UCSD-AML1 (cell line): ENCODE results near the gene DBNDD1.
"Not testable (repeated sequence)": the region's sequence is repeated elsewhere in the genome, so short reads cannot be mapped to it uniquely, and the experiment has no call there.

Source experiments
- DNase-seq: peaks from one replicate; lab custom pipeline; 2025; ENCODE audit not compliant: unreplicated experiment; lab: John Stamatoyannopoulos, UW

DBNDD1 gene

DNA sequence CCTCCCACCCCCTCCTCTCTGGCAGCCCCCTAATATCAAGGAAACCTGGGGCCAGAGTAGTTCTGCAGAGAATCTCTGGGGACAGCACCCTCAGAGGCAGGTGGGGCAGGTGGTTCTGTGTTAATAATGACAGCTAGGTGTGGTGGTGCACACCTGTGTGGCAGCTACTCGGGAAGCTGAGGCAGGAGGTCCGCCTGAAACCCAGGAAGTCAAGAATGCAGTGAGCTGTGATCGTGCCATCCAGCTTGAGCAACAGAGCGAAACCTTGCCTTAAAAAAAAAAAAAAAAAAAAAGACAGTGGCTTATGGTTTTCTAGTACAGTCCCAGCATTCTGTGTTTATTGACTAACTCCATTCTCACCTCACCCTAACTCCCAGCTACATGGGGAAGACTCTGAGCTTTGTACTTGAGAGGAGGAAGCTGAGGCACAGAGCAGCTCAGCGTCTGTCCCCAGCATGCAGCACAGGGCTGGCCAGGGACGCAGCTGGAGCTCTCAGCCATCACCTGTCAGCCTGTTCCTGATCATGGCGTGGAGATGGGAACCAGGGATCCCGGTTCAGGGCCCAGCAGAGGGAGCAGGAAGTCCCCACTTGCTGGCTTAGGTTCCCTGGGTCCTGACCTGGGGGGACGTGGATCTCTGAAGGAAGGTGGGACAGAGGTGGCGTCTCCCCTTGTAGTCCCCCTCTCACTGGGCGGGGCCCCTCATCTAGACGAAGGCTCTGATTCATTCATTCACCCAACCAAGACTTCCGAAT, 6.1 kb downstream of the DBNDD1 start:
- DNase-seq = no peak

DNA sequence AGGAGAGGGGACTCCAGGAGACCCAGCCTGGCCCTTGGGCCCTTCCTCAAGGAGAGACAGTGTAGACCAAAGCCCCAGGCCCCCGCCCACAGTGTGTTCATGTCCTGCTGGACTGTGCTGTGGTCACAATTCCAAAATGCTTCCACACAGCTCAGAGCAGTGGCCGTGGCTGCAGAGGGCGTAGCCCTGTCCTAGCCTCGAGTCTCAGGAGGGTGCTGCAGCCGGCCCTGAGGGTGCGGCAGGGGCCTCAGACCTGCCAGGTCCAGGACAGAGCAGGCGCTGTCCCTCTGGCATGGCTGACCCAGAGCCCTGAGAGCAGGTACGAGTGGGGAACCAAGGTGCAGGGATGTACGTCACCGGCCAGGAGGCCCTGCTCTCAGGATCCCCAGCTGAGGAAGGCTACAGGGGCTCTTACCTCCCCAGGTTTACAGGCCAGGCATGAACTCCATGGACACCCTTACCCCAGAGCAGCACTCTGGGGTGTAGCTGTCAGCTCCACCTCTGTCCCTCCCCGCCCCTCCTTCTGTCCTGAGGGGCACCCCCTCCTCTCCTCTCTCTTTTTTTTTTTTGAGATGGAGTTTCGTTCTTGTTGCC, 7.3 kb downstream of the DBNDD1 start:
- no peak for DNase-seq

DNA sequence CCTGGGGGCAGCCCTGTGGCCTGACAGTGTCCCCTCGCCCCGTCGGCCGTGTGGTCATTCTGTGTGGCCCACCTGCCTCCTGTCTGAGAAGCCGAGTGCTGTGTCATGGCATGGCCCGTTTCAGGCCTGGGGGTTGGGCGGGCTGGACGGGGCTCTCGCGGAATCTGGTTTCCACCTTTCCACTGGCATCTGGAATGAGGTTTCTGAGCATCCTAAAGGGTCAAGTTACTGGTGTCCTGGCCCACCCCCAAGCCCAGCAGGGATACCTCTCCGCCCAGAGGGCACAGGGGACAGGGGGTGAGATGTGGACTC, 7.8 kb downstream of the DBNDD1 start:
- DNase-seq = no peak

DNA sequence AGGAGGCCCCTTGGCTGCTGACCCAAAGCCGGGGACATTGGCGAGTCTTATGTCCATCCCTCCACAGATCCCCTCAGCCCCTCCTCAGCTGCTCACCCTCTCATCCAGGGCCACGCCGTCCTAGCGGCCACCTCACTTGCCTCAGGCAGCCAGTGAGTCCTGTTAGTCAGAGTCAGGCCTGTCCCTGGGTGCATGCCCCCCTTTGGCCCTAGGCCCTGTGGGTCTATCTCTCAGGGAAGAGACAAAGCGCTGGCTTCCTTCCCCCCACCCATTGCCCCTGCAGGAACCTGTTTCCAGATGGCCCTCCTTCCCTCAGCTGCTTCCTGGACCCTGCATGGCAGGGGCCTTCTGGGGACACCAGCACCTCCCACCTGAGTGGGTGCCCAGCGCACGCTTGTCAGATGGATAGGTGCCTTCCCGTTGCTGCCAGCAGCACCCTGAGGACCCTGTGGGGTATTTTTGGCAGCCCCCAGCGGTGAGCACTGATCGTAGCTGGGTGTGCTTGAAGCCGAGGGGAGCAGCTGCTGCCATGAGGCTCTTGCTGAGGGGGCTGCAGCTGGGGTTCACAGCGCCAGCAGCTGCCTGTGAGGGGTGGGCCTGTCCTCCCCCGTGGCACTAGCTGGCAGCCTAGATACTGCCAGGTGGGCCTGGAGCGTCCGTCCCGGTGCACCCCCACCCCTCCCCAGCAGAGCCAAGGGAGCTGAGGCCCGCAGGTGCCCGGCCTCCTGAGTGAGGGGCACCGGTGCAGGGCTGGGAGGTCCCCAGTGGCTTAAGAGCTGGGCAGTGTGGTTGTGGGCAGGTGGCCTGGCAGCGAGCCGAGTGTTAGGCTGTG, 8.4 kb downstream of the DBNDD1 start:
- DNase-seq = no peak

DNA sequence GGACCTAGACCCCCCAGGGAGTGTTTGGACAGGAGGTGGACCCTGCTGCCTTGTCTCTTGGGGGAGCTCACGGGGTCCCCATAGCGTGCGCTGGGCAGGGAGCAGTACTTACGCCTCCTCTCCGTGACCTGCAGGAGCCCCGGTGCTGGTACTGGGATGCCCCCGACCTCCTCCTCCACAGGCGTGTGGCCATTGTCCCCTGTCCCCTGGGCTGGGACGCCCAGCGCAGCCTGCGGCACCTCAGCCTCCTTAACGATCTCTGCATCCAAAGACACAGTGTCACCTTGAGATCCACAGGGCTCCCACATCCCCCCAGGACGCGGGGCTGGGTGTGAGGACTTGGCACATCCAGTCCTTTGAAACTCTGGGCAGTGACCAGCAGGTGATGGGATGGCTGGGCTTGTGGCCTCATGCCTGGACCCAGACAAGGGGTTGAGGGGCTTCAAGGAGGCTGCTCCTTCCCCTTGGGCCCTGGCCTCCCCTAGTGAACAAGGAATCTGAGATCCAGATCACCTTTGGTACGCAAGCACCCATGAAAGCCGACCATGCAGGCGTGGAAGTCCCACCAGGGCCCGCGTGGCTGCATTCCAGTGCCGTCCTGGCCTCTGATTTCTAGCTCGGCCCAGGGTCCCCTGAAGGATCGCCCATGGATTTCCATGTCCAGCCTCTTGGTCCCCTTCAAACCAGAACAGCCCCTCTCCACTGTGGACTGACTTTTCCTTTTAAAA, 9.9 kb downstream of the DBNDD1 start:
- no peak for DNase-seq

DNA sequence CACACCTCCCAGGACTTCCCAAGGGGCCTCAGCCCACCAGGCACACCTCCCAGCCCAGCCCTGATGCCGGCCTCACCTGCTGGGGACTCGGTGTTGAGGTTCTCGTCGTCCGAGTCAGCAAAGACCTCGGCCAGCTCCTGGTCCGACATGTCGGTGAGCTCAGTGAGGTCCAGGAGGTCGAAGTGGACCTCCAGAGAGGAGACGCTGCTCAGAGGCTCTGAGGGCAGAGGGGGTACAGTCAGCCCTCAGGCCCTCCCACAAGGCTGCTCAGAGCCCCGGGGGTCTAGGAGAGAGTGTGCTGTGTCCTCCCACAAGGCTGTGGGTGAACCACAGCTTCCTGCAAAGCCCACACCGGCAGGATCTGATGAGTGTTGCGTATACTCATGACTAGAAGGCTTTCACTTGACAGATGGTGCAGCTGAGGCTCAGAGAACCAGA, 10.5 kb downstream of the DBNDD1 start:
- DNase-seq = peak; percentile 75

DNA sequence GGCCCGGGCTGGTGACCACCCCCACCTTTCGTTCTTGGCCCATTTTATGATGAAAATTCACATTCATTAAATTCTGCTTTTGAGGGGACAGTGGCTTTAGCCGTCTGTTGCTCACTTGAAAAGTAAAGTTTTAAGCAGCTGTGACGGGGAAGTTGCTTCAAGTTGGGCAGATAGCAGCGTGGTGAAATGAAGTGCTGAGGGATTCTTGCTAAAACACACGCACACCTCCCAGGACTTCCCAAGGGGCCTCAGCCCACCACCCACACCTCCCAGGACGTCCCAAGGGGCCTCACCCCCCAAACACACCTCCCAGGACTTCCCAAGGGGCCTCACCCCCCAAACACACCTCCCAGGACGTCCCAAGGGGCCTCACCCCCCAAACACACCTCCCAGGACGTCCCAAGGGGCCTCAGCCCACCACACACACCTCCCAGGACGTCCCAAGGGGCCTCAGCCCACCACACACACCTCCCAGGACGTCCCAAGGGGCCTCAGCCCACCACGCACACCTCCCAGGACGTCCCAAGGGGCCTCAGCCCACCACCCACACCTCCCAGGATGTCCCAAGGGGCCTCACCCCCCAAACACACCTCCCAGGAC, 11.5 kb downstream of the DBNDD1 start:
- not testable (repeated sequence) for DNase-seq

DNA sequence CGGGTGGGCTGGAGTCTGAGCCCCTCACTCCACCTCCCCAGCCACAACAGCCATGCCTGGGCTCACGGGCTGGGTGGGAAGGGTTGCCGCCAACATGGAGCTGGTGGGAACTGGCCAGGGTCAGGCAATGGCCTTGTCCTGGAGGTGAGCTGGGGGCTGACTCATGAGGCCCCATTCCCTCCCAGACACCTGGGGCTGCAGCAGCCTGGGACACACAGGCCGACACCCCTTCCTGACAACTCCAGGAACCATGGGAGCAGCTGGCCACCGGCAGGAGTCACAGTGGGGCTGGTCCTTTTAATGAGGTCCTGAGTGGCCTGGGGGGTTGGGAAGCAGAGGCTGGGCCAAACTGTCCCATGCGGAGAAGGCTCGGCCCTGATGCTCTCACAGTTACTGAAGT, 12.2 kb downstream of the DBNDD1 start:
- no peak for DNase-seq

DNA sequence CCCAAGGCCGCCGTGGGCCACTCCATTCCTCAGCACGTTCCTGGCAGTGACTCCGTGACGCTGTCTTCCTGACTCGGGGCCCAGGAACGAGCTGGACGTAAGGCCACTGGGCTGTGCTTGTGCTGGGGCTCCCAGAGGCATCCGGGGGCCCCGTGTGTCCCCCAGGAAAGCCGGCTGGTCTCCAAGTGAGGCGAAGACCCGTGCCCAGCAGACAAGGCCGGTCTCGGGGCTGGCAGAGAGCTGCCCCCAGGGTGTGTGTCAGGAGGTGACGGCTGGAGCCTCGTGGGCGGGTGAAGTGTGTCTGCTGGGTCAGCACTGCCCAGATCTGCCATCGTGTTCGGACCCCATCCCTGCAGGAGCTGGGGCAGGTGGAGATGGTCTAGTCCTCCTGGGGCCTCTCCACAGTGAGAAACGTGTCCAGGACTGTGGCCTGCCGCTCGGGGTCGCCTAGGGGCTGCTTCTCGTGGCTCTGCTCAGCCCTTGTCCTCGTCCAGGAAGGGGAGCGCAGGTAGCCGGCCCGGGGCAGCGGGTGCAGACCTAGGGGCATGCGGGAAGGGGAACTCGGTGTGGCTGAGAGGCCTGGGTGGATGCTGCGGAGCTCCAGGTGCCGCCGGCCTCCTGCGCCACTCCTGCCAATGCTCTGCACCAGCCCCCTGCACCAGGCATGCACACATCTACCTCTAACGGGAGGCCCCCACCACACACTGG, 13.1 kb downstream of the DBNDD1 start:
- no peak for DNase-seq

DNA sequence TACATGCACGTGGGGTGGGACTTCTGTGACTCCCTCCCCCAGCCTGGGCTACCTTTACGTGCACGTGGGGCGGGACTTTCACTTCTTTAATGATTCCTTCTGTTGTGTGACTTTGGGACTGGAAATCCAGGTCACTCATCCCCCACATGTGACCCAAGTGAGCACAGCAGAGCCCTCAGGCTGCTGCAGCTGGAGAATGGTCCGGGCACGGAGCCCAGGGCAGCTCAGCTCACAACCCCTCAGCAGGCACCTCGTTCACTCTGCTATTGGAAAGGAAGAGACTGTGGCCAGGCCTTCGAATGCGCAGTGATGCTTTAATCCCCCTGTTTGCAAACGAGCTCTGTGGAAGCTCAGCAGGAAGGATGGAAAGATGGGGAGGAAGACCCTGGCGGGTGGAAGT, 14.7 kb downstream of the DBNDD1 start:
- no peak for DNase-seq

DNA sequence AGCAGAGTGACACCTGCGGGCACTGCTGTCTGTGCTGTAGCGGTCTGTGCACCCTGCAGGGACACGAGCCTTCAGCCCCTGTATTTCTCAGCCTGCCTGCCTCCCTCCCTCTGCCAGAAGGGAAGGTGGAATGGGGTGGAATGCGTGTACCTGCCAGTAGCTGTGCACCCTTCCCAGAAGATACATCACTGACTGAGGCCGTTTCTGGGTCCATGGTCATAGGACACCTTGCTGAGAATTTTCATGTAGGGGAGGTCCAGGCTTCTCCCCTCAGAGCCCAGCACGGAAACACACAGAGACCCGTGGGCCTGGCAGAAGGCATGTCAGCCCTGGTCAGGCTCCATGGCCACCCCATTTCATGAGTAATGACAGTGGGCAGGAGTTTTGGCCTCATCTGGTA, 16.5 kb downstream of the DBNDD1 start:
- DNase-seq = no peak

DNA sequence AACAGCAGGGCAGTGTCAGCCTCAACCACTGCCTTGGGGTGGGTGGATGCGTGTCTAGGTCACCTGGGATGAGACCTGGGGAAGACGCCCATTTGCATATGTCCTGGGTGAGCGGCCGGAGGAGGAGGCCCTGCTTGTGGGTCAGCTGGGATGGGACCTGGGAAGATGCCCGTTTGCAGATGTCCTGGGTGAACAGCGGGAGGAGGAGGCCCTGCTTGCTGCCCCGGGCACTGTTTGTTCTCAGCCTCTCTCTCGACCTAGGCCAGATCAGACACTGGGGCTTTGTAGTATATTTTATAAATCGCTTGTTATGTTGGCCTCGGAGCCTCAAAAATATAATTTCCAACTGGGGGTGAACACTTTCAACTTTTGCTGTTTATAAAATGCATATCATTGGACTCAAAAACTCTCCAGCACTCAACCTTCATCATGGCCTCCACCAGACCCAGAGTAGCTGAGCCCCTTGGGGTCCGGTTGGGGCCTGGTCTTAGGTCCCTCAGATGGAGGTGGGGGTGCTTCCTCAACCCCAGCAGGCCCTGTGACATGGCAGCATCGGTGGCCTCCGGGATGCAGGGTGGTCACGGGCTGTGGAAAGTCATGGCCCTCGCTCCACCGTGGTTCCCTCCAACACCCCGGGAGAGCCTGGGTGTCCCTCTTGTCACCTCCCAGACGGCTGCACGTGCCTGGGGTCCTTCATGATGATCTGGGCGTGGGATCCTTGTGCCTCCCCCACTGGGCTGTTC, 17.3 kb downstream of the DBNDD1 start:
- DNase-seq = no peak

DNA sequence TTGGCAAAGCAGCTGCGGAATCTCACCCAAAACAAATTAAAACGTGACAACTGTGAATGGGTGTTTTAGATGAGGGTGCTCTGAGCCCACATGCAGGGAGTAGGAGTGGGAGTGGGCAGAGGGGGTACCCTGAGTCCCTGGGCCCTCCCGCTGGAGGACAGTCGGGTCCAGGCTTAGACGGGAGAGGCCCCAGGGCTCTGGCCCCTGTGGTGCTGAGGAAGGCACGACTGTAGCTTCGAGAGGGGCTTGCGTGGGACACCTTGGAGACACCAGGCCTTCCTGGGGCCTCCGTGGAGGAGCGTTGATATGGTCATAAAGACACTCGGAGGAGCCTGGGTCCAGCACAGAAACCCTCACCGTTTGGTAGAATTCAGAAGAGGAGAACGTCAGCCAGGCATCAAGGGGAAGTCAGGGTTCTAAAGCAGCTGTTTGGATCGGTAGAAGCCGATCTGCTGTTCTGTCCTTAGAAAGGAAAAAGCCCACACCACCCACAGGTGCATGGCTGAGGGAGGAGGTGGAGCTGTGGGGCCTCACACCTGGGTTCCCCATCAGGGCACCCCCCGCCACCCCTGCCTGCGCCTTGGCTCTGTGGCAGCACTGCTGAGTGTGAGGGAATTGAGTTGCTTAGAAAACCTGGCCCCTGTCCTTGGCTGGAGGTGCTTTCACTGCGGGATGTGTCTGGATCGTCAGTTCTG, 18.4 kb downstream of the DBNDD1 start:
- no peak for DNase-seq

DNA sequence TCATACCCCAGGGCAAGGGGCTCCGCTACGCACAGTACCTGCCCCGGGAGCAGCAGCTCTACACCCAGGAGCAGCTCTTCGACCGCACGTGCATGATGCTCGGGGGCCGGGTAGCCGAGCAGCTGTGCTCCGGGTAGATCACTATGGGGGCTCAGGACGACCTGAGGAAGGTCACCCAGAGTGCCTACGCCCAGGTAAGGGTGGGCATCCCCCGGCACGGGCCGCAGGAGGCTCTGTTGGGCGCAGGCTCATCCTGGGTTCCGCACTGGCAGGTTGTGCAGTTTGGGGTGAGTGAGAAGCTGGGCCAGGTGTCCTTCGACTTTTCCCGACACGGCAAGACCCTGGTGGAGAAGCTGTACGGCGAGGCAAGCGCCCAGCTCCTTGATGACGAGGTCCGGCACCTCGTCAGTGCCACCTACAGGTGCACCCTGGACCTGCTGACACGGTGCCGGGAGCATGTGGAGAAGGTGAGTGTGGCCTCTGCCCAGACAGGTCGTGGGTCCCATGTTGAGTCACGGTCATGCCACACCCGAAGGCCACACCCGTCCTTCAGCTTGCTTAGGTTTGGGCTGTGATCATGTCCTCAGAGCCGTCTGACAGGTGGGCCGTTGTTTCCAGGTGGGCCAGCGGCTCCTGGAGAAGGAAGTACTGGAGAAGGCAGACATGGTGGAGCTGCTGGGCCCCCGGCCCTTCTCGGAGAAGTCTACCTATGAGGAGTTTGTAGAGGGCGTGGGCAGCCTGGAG, 19.3 kb downstream of the DBNDD1 start:
- DNase-seq = no peak

DNA sequence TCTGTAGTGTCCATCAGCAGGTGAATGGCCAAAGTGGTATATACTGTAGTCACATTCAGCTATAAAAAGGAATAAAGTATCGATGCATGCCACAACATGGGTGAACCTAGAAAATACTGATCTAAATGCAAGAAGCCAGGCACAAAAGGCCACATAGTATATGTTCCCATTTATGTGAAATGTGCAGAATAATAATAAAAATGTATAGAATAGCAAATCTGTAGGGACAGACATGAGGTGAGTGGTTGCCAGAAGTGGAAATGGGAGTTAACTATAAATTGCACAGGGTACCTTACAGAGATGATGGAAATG, 23.1 kb downstream of the DBNDD1 start:
- no peak for DNase-seq

DNA sequence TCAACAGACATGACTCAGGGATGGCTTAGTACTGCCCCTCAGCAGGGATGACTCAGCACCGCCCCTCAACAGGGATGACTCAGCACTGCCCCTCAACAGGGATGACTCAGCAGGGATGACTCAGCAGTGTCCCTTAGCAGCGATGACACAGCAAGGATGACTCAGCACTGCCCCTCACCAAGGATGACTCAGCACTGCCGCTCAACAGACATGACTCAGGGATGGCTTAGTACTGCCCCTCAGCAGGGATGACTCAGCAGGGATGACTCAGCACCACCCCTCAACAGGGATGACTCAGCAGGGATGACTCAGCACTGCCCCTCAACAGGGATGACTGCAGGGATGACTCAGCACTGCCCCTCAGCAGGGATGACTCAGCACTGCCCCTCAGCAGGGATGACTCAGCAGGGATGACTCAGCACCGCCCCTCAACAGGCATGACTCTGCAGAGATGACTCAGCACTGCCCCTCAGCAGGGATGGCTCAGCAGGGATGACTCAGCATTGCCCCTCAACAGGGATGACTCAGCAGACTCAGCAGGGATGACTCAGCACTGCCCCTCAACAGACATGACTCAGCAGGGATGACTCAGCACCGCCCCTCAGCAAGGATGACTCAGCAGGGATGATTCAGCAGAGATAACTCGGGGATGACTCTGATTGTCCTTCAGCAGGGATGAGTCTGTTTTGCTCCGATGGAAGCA, 23.6 kb downstream of the DBNDD1 start:
- DNase-seq = peak; percentile 68

DNA sequence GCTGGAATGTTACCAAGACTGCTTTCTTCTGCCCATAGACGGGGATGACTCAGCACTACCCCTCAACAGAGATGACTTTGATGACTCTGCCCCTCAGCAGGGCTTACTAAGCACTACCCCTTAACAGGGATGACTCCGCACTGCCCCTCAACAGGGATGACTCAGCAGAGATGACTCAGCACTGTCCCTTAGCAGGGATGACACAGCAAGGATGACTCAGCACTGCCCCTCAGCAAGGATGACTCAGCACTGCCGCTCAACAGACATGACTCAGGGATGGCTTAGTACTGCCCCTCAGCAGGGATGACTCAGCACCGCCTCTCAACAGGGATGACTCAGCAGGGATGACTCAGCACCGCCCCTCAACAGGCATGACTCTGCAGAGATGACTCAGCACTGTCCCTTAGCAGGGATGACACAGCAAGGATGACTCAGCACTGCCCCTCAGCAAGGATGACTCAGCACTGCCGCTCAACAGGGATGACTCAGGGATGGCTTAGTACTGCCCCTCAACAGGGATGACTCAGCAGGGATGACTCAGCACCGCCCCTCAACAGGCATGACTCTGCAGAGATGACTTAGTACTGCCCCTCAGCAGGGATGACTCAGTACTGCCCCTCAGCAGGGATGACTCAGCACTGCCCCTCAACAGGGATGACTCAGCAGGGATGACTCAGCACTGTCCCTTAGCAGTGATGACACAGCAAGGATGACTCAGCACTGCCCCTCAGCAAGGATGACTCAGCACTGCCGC, 24.4 kb downstream of the DBNDD1 start:
- DNase-seq = peak; percentile 59

DNA sequence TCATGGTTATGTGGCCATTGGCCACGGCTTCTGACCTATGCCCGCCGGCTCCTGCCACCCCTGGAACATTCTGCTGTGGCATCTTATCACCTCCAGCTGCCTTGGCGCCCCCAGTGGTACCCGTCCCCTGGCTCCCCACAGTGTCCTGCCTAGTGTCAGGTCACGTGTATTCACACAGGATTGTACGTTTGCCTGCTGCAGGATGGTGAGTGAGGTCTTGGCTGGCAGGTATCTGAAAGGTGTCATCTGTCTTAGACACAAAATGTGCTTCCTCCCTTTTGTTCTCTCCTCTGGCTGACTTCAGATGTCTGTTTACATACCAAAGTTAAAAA, 24.9 kb downstream of the DBNDD1 start:
- no peak for DNase-seq
